Measurements from ENCODE around the gene NENF. TPM values are rescaled to one million over a fixed set of nuclear protein-coding genes. Genes with fewer than 3 reads are reported as not detected.

The NENF gene
- total RNA-seq, 1 donor = 38.0 TPM

Other genes with a start within 250 kb of the NENF start
- gene PPP2R5A, start 147.5 kb upstream of the NENF start, total RNA-seq = 21.8 TPM
- 55.7 TPM for gene PACC1, start 18.0 kb upstream of the NENF start, total RNA-seq
- gene ATF3, start 175.8 kb downstream of the NENF start, total RNA-seq = 45.0 TPM